H1 (cell line): Measurements from ENCODE around the gene SH3GL1. TPM values are rescaled to one million over a fixed set of nuclear protein-coding genes. Genes with fewer than 3 reads are reported as not detected.

Experiments used
- CTBP2 ChIP-seq: IDR thresholded peaks from 2 replicates; pipeline ENCODE4 v1.7.0; 2011; ENCODE audit warnings: borderline replicate concordance, mild to moderate bottlenecking, moderate library complexity, mixed read lengths, low read length; ENCODE audit not compliant: insufficient read depth, insufficient read length
- JUND ChIP-seq: IDR thresholded peaks from 2 replicates; pipeline ENCODE4 v1.6.1; 2011; ENCODE audit warnings: mild to moderate bottlenecking, improper control_type of control experiment, low read length
- polyA plus RNA-seq, 7 experiments: library from polyadenylated mRNA; depleted of rRNA in 3 of 7; stranded (reverse) in 5 of 7; unstranded in 2 of 7; fragments of >200 nt in 5 of 7; fragments of 200-250 nt in 2 of 7; gene quantifications; 1 replicate in 5 of 7; 2 replicates in 1 of 7; 4 replicates in 1 of 7; pipeline versions ENCODE4 v1.2.1 to v1.2.3, GENCODE V29; 2011 to 2013; ENCODE audit warnings: missing spikeins in 2 of 7, mixed read lengths in 2 of 7
- total RNA-seq: library from RNA; stranded (reverse); fragmentation: NEBNext Ultra II Directional; extraction: Animal tissue kit (Norgen Biotek cat#: 25700); gene quantifications from 2 replicates; pipeline ENCODE4 v1.2.1, GENCODE V29; 2021

The SH3GL1 gene
- total and polyA plus RNA-seq, 2 of the 8 experiments (the other 6 are each of a cell fraction or from before 2014, with no cell fraction given), result 81.5 to 102 TPM

- TF ChIP-seq CTBP2, result no peak
- TF ChIP-seq JUND, result no peak
Observed at GRCh38 chr19:4393947-4394590, 6.3 kb downstream of the SH3GL1 start (continued).
